ENCODE results near the gene B4GALT7.

B4GALT7 gene

GRCh38 chr5:177593511-177593910 is 6.4 kb upstream of the B4GALT7 start:
- no peak for DNase-seq (ENCODE audit: low read depth in 2 of 2)

- no peak for DNase-seq (ENCODE audit: low read depth in 2 of 2)
Measured at GRCh38 chr5:177594071-177594470, 5.9 kb upstream of the B4GALT7 start.

- no peak for DNase-seq (ENCODE audit: low read depth in 2 of 2)
Measured at GRCh38 chr5:177595026-177595585, 4.8 kb upstream of the B4GALT7 start.

- DNase-seq (ENCODE audit: low read depth in 2 of 2) = no peak
Measured at GRCh38 chr5:177595991-177596774, 3.7 kb upstream of the B4GALT7 start.

- DNase-seq (ENCODE audit: low read depth in 2 of 2) = no peak
Measured at GRCh38 chr5:177596775-177597238, 3.1 kb upstream of the B4GALT7 start.

GRCh38 chr5:177598477-177598876 is 1.5 kb upstream of the B4GALT7 start:
- DNase-seq (ENCODE audit: low read depth in 2 of 2) = no peak

GRCh38 chr5:177600508-177601018 is 631 bp downstream of the B4GALT7 start:
- DNase-seq (ENCODE audit: low read depth in 2 of 2) = no peak

- DNase-seq (ENCODE audit: low read depth in 2 of 2) = no peak
Measured at GRCh38 chr5:177601126-177601525, 1.2 kb downstream of the B4GALT7 start.

- DNase-seq (ENCODE audit: low read depth in 2 of 2) = no peak
Measured at GRCh38 chr5:177601577-177602457, 1.9 kb downstream of the B4GALT7 start.

- DNase-seq (ENCODE audit: low read depth in 2 of 2) = no peak
Measured at GRCh38 chr5:177602458-177602830, 2.5 kb downstream of the B4GALT7 start.

GRCh38 chr5:177603631-177604030 is 3.7 kb downstream of the B4GALT7 start:
- no peak for DNase-seq (ENCODE audit: low read depth in 2 of 2)

- no peak for DNase-seq (ENCODE audit: low read depth in 2 of 2)
Measured at GRCh38 chr5:177604116-177604521, 4.2 kb downstream of the B4GALT7 start.

GRCh38 chr5:177604656-177605055 is 4.7 kb downstream of the B4GALT7 start:
- DNase-seq (ENCODE audit: low read depth in 2 of 2) = no peak

GRCh38 chr5:177605078-177605477 is 5.1 kb downstream of the B4GALT7 start:
- DNase-seq (ENCODE audit: low read depth in 2 of 2) = no peak

GRCh38 chr5:177605667-177606066 is 5.7 kb downstream of the B4GALT7 start:
- no peak for DNase-seq (ENCODE audit: low read depth in 2 of 2)

GRCh38 chr5:177606071-177607051 is 6.4 kb downstream of the B4GALT7 start:
- no peak for DNase-seq (ENCODE audit: low read depth in 2 of 2)

- DNase-seq (ENCODE audit: low read depth in 2 of 2) = no peak
Measured at GRCh38 chr5:177607115-177607451, 7.2 kb downstream of the B4GALT7 start.

GRCh38 chr5:177607452-177608192 is 7.7 kb downstream of the B4GALT7 start:
- peak in 1 of 2 donors; percentile 20 for DNase-seq (ENCODE audit: low read depth in 2 of 2)

GRCh38 chr5:177608243-177609075 is 8.5 kb downstream of the B4GALT7 start:
- no peak for DNase-seq (ENCODE audit: low read depth in 2 of 2)
